HepG2 (cell line): Measurements from ENCODE around the gene SSX2IP. TPM values are rescaled to one million over a fixed set of nuclear protein-coding genes. Genes with fewer than 3 reads are reported as not detected.
A peak's percentile ranks its signal among the peaks of the same experiment; 100 is the strongest.

ENCODE experiments used
- ARID4A ChIP-seq: sonication (generic); formaldehyde crosslinking; IDR thresholded peaks from 2 replicates; pipeline ENCODE4 v1.5.0; 2020; ENCODE audit warnings: mild to moderate bottlenecking, missing genetic modification reagents, borderline replicate concordance
- CCDC6 ChIP-seq: sonication (generic); formaldehyde crosslinking; IDR thresholded peaks from 2 replicates; pipeline ENCODE4 v1.8.1; 2022; ENCODE audit warnings: mild to moderate bottlenecking, missing genetic modification reagents, moderate library complexity
- CERS6 ChIP-seq: sonication (generic); formaldehyde crosslinking; IDR thresholded peaks from 2 replicates; pipeline ENCODE4 v1.5.0; 2020; ENCODE audit warnings: missing genetic modification reagents
- HOXA3 ChIP-seq: sonication (generic); formaldehyde crosslinking; IDR thresholded peaks from 2 replicates; pipeline ENCODE4 v1.5.0; 2020; ENCODE audit warnings: missing genetic modification reagents
- MTA1 ChIP-seq: sonication (generic); formaldehyde crosslinking; IDR thresholded peaks from 2 replicates; pipeline ENCODE4 v1.4.0; 2020; ENCODE audit warnings: missing genetic modification reagents, mild to moderate bottlenecking, borderline replicate concordance
- PLRG1 ChIP-seq: fragments of 450-650 bp; conservative IDR thresholded peaks from 2 replicates; pipeline ENCODE4 v1.6.1; 2016
- RELA ChIP-seq: sonication (generic); formaldehyde crosslinking; IDR thresholded peaks from 2 replicates; pipeline ENCODE4 v1.4.0; 2020; ENCODE audit warnings: missing genetic modification reagents
- RFXAP ChIP-seq: sonication (generic); formaldehyde crosslinking; IDR thresholded peaks from 2 replicates; pipeline ENCODE4 v1.4.0; 2020; ENCODE audit warnings: missing genetic modification reagents, borderline replicate concordance
- SRY ChIP-seq: sonication (generic); formaldehyde crosslinking; IDR thresholded peaks from 2 replicates; pipeline ENCODE4 v1.8.0; 2022; ENCODE audit warnings: mild to moderate bottlenecking, missing genetic modification reagents
- TAF15 ChIP-seq: fragments of 200-400 bp; formaldehyde crosslinking; IDR thresholded peaks from one replicate; pipeline ENCODE4 v1.6.1; 2018; ENCODE audit warnings: mild to moderate bottlenecking, low read depth, low read length; ENCODE audit not compliant: poor library complexity, severe bottlenecking
- ZNF251 ChIP-seq: sonication (generic); formaldehyde crosslinking; IDR thresholded peaks from 2 replicates; pipeline ENCODE4 v1.9.0; 2021; ENCODE audit warnings: mild to moderate bottlenecking, missing genetic modification reagents
- ZNF318 ChIP-seq: sonication (generic); formaldehyde crosslinking; IDR thresholded peaks from 2 replicates; pipeline ENCODE4 v1.4.0; 2020; ENCODE audit warnings: mild to moderate bottlenecking, missing genetic modification reagents
- ZNF615 ChIP-seq: sonication (generic); formaldehyde crosslinking; IDR thresholded peaks from 2 replicates; pipeline ENCODE4 v1.5.0; 2020; ENCODE audit warnings: mild to moderate bottlenecking, missing genetic modification reagents, borderline replicate concordance
- ZNF781 ChIP-seq: sonication (generic); formaldehyde crosslinking; IDR thresholded peaks from 2 replicates; pipeline ENCODE4 v1.5.1; 2020; ENCODE audit warnings: borderline replicate concordance, mild to moderate bottlenecking, missing genetic modification reagents; ENCODE audit errors: not compliant biosample characterization
- polyA plus RNA-seq, 8 experiments: library from polyadenylated mRNA; depleted of rRNA in 3 of 8; stranded (reverse) in 7 of 8; unstranded in 1 of 8; fragments of >200 nt; fragmentation: Illumina TruSeq in 4 of 8; extraction: Trizol in 4 of 8; gene quantifications; 2 replicates each; pipeline versions ENCODE4 v1.2.1 to v1.2.3, GENCODE V29; 2011 to 2016; ENCODE audit warnings: low read depth in 4 of 8, missing spikeins in 1 of 8, mixed read lengths in 1 of 8; ENCODE audit not compliant: insufficient read depth in 1 of 8
- total RNA-seq, 5 experiments: library from RNA; depleted of rRNA; stranded (reverse); fragments of >200 nt; fragmentation: Illumina TruSeq; extraction: Trizol; gene quantifications; 2 replicates each; pipeline ENCODE4 v1.2.3, GENCODE V29; 2016; ENCODE audit warnings: low read depth in 1 of 5
- TF ChIP-seq, protein P1 (sequence below): sonication (generic); formaldehyde crosslinking; IDR thresholded peaks from 2 replicates; pipeline ENCODE4 v1.5.0; 2020; ENCODE audit warnings: missing genetic modification reagents

Gene SSX2IP
- total and polyA plus RNA-seq, 2 of the 13 experiments (the other 11 are each of a cell fraction or from before 2014, with no cell fraction given) = 2.7 to 23.7 TPM

DNA sequence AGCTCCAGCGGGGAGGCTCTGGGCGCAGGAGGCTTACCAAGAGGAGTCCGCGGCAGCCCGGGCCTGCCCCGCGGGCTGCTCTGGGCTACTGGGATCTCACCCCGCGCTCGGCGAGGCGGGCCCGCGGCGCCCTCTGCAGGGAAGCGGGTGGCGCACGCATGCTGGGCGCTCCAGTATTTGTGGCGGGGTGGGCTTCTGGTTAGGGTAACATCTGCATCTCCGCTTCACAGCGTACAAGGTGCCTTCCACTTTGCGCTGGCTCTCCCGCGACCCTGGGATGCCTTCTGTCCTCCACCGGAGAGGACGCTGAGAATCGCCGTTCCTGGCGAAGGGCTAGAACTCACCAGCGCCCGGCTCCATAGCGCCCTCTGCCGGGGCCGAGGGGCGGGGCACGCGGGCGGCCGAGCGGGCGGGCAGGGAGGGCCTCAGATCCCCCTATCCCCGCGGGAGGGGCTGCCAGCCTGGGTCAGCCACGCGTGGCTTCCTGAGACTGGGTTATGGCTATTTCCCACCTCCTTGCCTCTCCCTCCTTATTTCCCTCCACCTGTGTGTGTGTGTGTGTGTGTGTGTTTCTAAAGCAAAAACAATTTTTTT is 69.4 kb downstream of the SSX2IP start (continued):
- TF ChIP-seq ZNF318 = no peak
- no peak for TF ChIP-seq ZNF251 (CRISPR knock-in tag)
- TF ChIP-seq ZNF781 (CRISPR knock-in tag) = no peak
- TF ChIP-seq MTA1 (CRISPR knock-in tag) = no peak
- peak; percentile 33; the same call in 1 of the 2 replicates for TF ChIP-seq ARID4A
- no peak for TF ChIP-seq RELA
- no peak for TF ChIP-seq CCDC6 (CRISPR knock-in tag)
- TF ChIP-seq SRY (CRISPR knock-in tag) = no peak
- peak; percentile 43; the same call in 1 of the 2 replicates for TF ChIP-seq ZNF615 (CRISPR knock-in tag)
- 0 out of 2 replicates have a peak, but pooled peaks have one; percentile 21 for TF ChIP-seq RFXAP (CRISPR knock-in tag)
- TF ChIP-seq TAF15 = no peak
- TF ChIP-seq, protein P1, sequence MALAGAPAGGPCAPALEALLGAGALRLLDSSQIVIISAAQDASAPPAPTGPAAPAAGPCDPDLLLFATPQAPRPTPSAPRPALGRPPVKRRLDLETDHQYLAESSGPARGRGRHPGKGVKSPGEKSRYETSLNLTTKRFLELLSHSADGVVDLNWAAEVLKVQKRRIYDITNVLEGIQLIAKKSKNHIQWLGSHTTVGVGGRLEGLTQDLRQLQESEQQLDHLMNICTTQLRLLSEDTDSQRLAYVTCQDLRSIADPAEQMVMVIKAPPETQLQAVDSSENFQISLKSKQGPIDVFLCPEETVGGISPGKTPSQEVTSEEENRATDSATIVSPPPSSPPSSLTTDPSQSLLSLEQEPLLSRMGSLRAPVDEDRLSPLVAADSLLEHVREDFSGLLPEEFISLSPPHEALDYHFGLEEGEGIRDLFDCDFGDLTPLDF (CRISPR knock-in tag) = no peak
- no peak for TF ChIP-seq CERS6
- no peak for TF ChIP-seq PLRG1
- peak; percentile 31; the same call in 1 of the 2 replicates for TF ChIP-seq HOXA3
